Right forelimb (tissue), 1 donor: ENCODE measurements around the gene CPNE5.

Source experiments
- DNase-seq: peaks from one replicate; pipeline ENCODE4 v3.0.0-alpha.2; 2018

CPNE5 gene

GRCh38 chr6:36758516-36759147, 80.6 kb downstream of the CPNE5 start:
- no peak for DNase-seq

- DNase-seq, result no peak
Observed at GRCh38 chr6:36757943-36758508, 81.2 kb downstream of the CPNE5 start.

GRCh38 chr6:36757206-36757605, 82.0 kb downstream of the CPNE5 start:
- no peak for DNase-seq

- no peak for DNase-seq
Observed at GRCh38 chr6:36756786-36757185, 82.5 kb downstream of the CPNE5 start.

- DNase-seq, result no peak
Observed at GRCh38 chr6:36755435-36756348, 83.6 kb downstream of the CPNE5 start.

GRCh38 chr6:36754582-36755434, 84.4 kb downstream of the CPNE5 start:
- DNase-seq, result no peak

- DNase-seq, result no peak
Observed at GRCh38 chr6:36753671-36754405, 85.4 kb downstream of the CPNE5 start.

- no peak for DNase-seq
Observed at GRCh38 chr6:36752886-36753506, 86.2 kb downstream of the CPNE5 start.

- DNase-seq, result no peak
Observed at GRCh38 chr6:36752187-36752885, 86.9 kb downstream of the CPNE5 start.

GRCh38 chr6:36751833-36752186, 87.4 kb downstream of the CPNE5 start:
- DNase-seq, result no peak

- DNase-seq, result no peak
Observed at GRCh38 chr6:36751091-36751490, 88.2 kb downstream of the CPNE5 start.

- DNase-seq, result no peak
Observed at GRCh38 chr6:36749829-36750489, 89.3 kb downstream of the CPNE5 start.

GRCh38 chr6:36746251-36746650, 93.0 kb downstream of the CPNE5 start:
- DNase-seq, result no peak

- DNase-seq, result no peak
Observed at GRCh38 chr6:36745836-36746235, 93.4 kb downstream of the CPNE5 start.

GRCh38 chr6:36745283-36745682, 94.0 kb downstream of the CPNE5 start:
- DNase-seq, result no peak

- no peak for DNase-seq
Observed at GRCh38 chr6:36744304-36744673, 95.0 kb downstream of the CPNE5 start.

- DNase-seq, result no peak
Observed at GRCh38 chr6:36743538-36744303, 95.5 kb downstream of the CPNE5 start.

GRCh38 chr6:36743032-36743431, 96.2 kb downstream of the CPNE5 start:
- no peak for DNase-seq

- no peak for DNase-seq
Observed at GRCh38 chr6:36742146-36742545, 97.1 kb downstream of the CPNE5 start.

- no peak for DNase-seq
Observed at GRCh38 chr6:36740818-36741179, 98.4 kb downstream of the CPNE5 start.
